SK-N-SH (cell line): Measurements from ENCODE around the gene IGF1R.

ENCODE experiments used
- POLR2AphosphoS5 ChIP-seq: IDR thresholded peaks from 2 replicates; pipeline ENCODE4 v1.6.1; 2012; ENCODE audit warnings: low read depth, low read length
- RAD21 ChIP-seq: IDR thresholded peaks from 2 replicates; pipeline ENCODE4 v1.6.1; 2012; ENCODE audit warnings: mild to moderate bottlenecking, low read length
- RCOR1 ChIP-seq: fragments of 150-350 bp; IDR thresholded peaks from 2 replicates; pipeline ENCODE4 v1.6.1; 2017; ENCODE audit warnings: antibody characterized with exemption, low read length
- SMC3 ChIP-seq: IDR thresholded peaks from 2 replicates; pipeline ENCODE4 v1.6.1; 2012; ENCODE audit warnings: low read depth, low read length, improper control_type of control experiment
- TCF12 ChIP-seq: IDR thresholded peaks from 2 replicates; pipeline ENCODE4 v1.4.0; 2012
- TEAD4 ChIP-seq: IDR thresholded peaks from 2 replicates; pipeline ENCODE4 v1.4.0; 2012; ENCODE audit warnings: mild to moderate bottlenecking, borderline replicate concordance; ENCODE audit not compliant: insufficient read depth
- TF ChIP-seq, protein P1 (sequence below): IDR thresholded peaks from 2 replicates; pipeline ENCODE4 v1.4.0; 2012; ENCODE audit warnings: low read depth
- TF ChIP-seq, protein P2 (sequence below): fragments of 200-600 bp; sonication (generic); IDR thresholded peaks from 2 replicates; pipeline ENCODE4 v1.6.1; 2017; ENCODE audit warnings: antibody characterized with exemption, mild to moderate bottlenecking, moderate library complexity
- TF ChIP-seq, protein P3 (sequence below): fragments of 150-350 bp; IDR thresholded peaks from 2 replicates; pipeline ENCODE4 v1.6.1; 2017; ENCODE audit warnings: antibody characterized with exemption, low read length, low read depth, borderline replicate concordance

- no peak for TF ChIP-seq TCF12
- TF ChIP-seq, protein P1, sequence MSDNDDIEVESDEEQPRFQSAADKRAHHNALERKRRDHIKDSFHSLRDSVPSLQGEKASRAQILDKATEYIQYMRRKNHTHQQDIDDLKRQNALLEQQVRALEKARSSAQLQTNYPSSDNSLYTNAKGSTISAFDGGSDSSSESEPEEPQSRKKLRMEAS: no peak
- no peak for TF ChIP-seq SMC3
- TF ChIP-seq, protein P2, sequence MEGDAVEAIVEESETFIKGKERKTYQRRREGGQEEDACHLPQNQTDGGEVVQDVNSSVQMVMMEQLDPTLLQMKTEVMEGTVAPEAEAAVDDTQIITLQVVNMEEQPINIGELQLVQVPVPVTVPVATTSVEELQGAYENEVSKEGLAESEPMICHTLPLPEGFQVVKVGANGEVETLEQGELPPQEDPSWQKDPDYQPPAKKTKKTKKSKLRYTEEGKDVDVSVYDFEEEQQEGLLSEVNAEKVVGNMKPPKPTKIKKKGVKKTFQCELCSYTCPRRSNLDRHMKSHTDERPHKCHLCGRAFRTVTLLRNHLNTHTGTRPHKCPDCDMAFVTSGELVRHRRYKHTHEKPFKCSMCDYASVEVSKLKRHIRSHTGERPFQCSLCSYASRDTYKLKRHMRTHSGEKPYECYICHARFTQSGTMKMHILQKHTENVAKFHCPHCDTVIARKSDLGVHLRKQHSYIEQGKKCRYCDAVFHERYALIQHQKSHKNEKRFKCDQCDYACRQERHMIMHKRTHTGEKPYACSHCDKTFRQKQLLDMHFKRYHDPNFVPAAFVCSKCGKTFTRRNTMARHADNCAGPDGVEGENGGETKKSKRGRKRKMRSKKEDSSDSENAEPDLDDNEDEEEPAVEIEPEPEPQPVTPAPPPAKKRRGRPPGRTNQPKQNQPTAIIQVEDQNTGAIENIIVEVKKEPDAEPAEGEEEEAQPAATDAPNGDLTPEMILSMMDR: no peak
- TF ChIP-seq POLR2AphosphoS5: no peak
- TF ChIP-seq RAD21: no peak
- TF ChIP-seq RCOR1: no peak
- TF ChIP-seq TEAD4: no peak
- TF ChIP-seq, protein P3, sequence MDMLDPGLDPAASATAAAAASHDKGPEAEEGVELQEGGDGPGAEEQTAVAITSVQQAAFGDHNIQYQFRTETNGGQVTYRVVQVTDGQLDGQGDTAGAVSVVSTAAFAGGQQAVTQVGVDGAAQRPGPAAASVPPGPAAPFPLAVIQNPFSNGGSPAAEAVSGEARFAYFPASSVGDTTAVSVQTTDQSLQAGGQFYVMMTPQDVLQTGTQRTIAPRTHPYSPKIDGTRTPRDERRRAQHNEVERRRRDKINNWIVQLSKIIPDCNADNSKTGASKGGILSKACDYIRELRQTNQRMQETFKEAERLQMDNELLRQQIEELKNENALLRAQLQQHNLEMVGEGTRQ: no peak
Measured at GRCh38 chr15:98725874-98726273, 77.5 kb downstream of the IGF1R start.
